HepG2 (cell line): ENCODE results near the gene LRRC45. TPM values are rescaled to one million over a fixed set of nuclear protein-coding genes. Genes with fewer than 3 reads are reported as not detected.

Experiments used
- ARHGAP35 ChIP-seq: sonication (generic); formaldehyde crosslinking; IDR thresholded peaks from 2 replicates; pipeline ENCODE4 v1.9.0; 2022; ENCODE audit warnings: mild to moderate bottlenecking, inconsistent platforms, moderate library complexity, missing genetic modification reagents, borderline replicate concordance
- BCL6 ChIP-seq: IDR thresholded peaks from 2 replicates; pipeline ENCODE4 v1.6.1; 2016; ENCODE audit warnings: missing genetic modification reagents, missing compliant biosample characterization
- ELF3 ChIP-seq: IDR thresholded peaks from 2 replicates; pipeline ENCODE4 v1.6.1; 2016; ENCODE audit warnings: missing genetic modification reagents, missing compliant biosample characterization
- HDAC1 ChIP-seq: sonication (generic); formaldehyde crosslinking; IDR thresholded peaks from 2 replicates; pipeline ENCODE4 v1.5.1; 2020; ENCODE audit warnings: mild to moderate bottlenecking, missing genetic modification reagents
- HOXA3 ChIP-seq: sonication (generic); formaldehyde crosslinking; IDR thresholded peaks from 2 replicates; pipeline ENCODE4 v1.5.0; 2020; ENCODE audit warnings: missing genetic modification reagents
- JUND ChIP-seq: sonication (generic); formaldehyde crosslinking; IDR thresholded peaks from 2 replicates; pipeline ENCODE4 v1.8.0; 2022; ENCODE audit warnings: mild to moderate bottlenecking, missing genetic modification reagents
- MAFK ChIP-seq, 2 experiments: IDR thresholded peaks in 1 of 2; conservative IDR thresholded peaks in 1 of 2; 2 replicates each; pipeline ENCODE4 v1.6.1; 2011; ENCODE audit warnings: improper control_type of control experiment in 2 of 2, low read length in 2 of 2
- PAWR ChIP-seq: sonication (generic); formaldehyde crosslinking; IDR thresholded peaks from 2 replicates; pipeline ENCODE4 v1.4.0; 2020; ENCODE audit warnings: missing genetic modification reagents, mild to moderate bottlenecking, borderline replicate concordance
- PHF8 ChIP-seq: sonication (generic); formaldehyde crosslinking; IDR thresholded peaks from 2 replicates; pipeline ENCODE4 v1.5.0; 2020; ENCODE audit warnings: missing genetic modification reagents
- RAD21 ChIP-seq: fragments of 450-650 bp; formaldehyde crosslinking; IDR thresholded peaks from 2 replicates; pipeline ENCODE4 v1.5.0; 2020; ENCODE audit warnings: mild to moderate bottlenecking
- RAD51 ChIP-seq: fragments of 450-650 bp; IDR thresholded peaks from 2 replicates; pipeline ENCODE4 v1.6.1; 2016; ENCODE audit warnings: borderline replicate concordance
- SMARCC2 ChIP-seq: fragments of 450-650 bp; IDR thresholded peaks from 2 replicates; pipeline ENCODE4 v1.6.1; 2017; ENCODE audit warnings: antibody characterized with exemption, mild to moderate bottlenecking
- SMARCE1 ChIP-seq: fragments of 450-650 bp; IDR thresholded peaks from 2 replicates; pipeline ENCODE4 v1.6.1; 2017; ENCODE audit warnings: borderline replicate concordance
- SNAPC2 ChIP-seq: sonication (generic); formaldehyde crosslinking; IDR thresholded peaks from 2 replicates; pipeline ENCODE4 v1.8.1; 2022; ENCODE audit warnings: mild to moderate bottlenecking, missing genetic modification reagents
- SRSF9 ChIP-seq: fragments of 200-400 bp; formaldehyde crosslinking; IDR thresholded peaks from 2 replicates; pipeline ENCODE4 v1.6.1; 2018; ENCODE audit warnings: borderline replicate concordance, mild to moderate bottlenecking, low read depth, low read length; ENCODE audit not compliant: insufficient read depth, poor library complexity, severe bottlenecking
- TEAD2 ChIP-seq: sonication (generic); formaldehyde crosslinking; IDR thresholded peaks from 2 replicates; pipeline ENCODE4 v1.9.0; 2021; ENCODE audit warnings: missing genetic modification reagents
- WIZ ChIP-seq: sonication (generic); formaldehyde crosslinking; IDR thresholded peaks from 2 replicates; pipeline ENCODE4 v1.5.1; 2020; ENCODE audit warnings: mild to moderate bottlenecking, missing genetic modification reagents
- ZFP36L1 ChIP-seq: sonication (generic); formaldehyde crosslinking; IDR thresholded peaks from 2 replicates; pipeline ENCODE4 v1.8.0; 2022; ENCODE audit warnings: mild to moderate bottlenecking, missing genetic modification reagents, moderate library complexity
- ZFP62 ChIP-seq: sonication (generic); formaldehyde crosslinking; IDR thresholded peaks from 2 replicates; pipeline ENCODE4 v1.4.0; 2020; ENCODE audit warnings: missing genetic modification reagents
- ZMYM3 ChIP-seq: sonication (generic); formaldehyde crosslinking; IDR thresholded peaks from 2 replicates; pipeline ENCODE4 v1.5.1; 2020; ENCODE audit warnings: mild to moderate bottlenecking, missing genetic modification reagents
- ZNF747 ChIP-seq: sonication (generic); formaldehyde crosslinking; IDR thresholded peaks from 2 replicates; pipeline ENCODE4 v1.8.1; 2023; ENCODE audit warnings: missing genetic modification reagents, mild to moderate bottlenecking, borderline replicate concordance
- ZNF780A ChIP-seq: sonication (generic); formaldehyde crosslinking; IDR thresholded peaks from 2 replicates; pipeline ENCODE4 v1.8.0; 2022; ENCODE audit warnings: mild to moderate bottlenecking, missing genetic modification reagents, moderate library complexity
- polyA plus RNA-seq, 8 experiments: library from polyadenylated mRNA; depleted of rRNA in 3 of 8; stranded (reverse) in 7 of 8; unstranded in 1 of 8; fragments of >200 nt; fragmentation: Illumina TruSeq in 4 of 8; extraction: Trizol in 4 of 8; gene quantifications; 2 replicates each; pipeline versions ENCODE4 v1.2.1 to v1.2.3, GENCODE V29; 2011 to 2016; ENCODE audit warnings: low read depth in 4 of 8, missing spikeins in 1 of 8, mixed read lengths in 1 of 8; ENCODE audit not compliant: insufficient read depth in 1 of 8
- total RNA-seq, 5 experiments: library from RNA; depleted of rRNA; stranded (reverse); fragments of >200 nt; fragmentation: Illumina TruSeq; extraction: Trizol; gene quantifications; 2 replicates each; pipeline ENCODE4 v1.2.3, GENCODE V29; 2016; ENCODE audit warnings: low read depth in 1 of 5
- TF ChIP-seq, protein P1 (sequence below): sonication (generic); formaldehyde crosslinking; IDR thresholded peaks from 2 replicates; pipeline ENCODE4 v1.8.0; 2022; ENCODE audit warnings: mild to moderate bottlenecking, missing genetic modification reagents, moderate library complexity
- TF ChIP-seq, protein P2 (sequence below): sonication (generic); formaldehyde crosslinking; IDR thresholded peaks from 2 replicates; pipeline ENCODE4 v1.5.1; 2020; ENCODE audit warnings: mild to moderate bottlenecking, missing genetic modification reagents, borderline replicate concordance
- TF ChIP-seq, protein P3 (sequence below): sonication (generic); formaldehyde crosslinking; IDR thresholded peaks from 2 replicates; pipeline ENCODE4 v1.5.0; 2020; ENCODE audit warnings: missing genetic modification reagents
- TF ChIP-seq, protein P4 (sequence below): sonication (generic); formaldehyde crosslinking; IDR thresholded peaks from 2 replicates; pipeline ENCODE4 v1.5.0; 2020; ENCODE audit warnings: mild to moderate bottlenecking, missing genetic modification reagents, borderline replicate concordance

LRRC45 gene
- total and polyA plus RNA-seq, 2 of the 13 experiments (the other 11 are each of a cell fraction or from before 2014, with no cell fraction given), result 11.6 to 48.1 TPM

DNA sequence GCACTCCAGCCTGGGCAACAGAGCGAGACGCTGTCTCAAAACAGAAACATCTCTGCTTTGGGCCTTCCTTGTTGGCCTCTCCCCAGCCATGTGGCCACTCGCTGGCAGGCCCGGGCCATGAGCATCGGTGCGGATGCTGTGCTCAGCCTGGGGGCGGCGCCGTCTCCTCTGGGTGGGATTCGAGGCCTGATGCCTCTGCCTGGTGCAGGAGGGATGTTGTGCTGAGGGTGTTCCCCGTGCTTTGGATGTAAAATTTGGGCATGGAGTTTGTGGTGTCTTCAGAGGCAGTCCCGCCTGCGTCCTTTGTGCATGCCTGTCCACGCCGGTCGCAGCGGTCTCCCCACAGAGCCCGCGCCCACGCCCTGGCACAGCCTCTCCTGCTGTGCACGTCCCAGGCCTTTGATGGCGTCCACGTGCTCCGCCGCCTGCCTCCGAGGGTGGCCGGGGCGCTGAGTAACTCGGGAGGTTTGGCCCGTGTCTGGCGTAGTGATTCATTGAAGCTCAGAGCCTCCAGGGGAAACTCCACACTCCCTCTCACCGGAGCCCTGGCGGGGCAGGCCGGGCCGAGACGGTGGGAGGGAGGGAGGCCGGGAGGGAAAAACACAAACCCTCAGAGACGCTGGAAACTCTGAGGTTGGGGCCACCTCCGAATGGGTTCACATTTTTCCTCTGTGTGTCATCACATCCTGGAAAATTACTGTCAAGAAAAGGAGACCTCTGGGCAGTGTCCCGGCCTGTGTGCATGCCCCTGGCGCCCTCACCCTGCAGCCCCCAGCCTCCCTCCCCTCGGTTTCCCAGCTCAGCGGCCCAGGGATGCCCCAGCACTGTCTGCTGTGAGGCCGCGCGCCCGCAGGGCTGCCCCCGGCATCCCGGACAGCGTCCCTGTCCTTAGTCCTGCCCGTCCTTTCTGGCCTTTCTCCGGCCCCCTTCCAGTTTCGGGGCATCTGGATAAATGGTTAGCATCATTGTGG, 19.4 kb upstream of the LRRC45 start (continued):
- TF ChIP-seq, protein P1, sequence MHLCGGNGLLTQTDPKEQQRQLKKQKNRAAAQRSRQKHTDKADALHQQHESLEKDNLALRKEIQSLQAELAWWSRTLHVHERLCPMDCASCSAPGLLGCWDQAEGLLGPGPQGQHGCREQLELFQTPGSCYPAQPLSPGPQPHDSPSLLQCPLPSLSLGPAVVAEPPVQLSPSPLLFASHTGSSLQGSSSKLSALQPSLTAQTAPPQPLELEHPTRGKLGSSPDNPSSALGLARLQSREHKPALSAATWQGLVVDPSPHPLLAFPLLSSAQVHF (CRISPR knock-in tag), result no peak
- TF ChIP-seq SMARCE1, result no peak
- TF ChIP-seq JUND (CRISPR knock-in tag), result peak; percentile 81; the same call in 1 of the 2 replicates
- no peak; the same call in 1 of the 2 replicates for TF ChIP-seq PHF8
- no peak for TF ChIP-seq PAWR
- TF ChIP-seq BCL6 (CRISPR knock-in tag), result no peak; the same call in 1 of the 2 replicates
- TF ChIP-seq, protein P2, sequence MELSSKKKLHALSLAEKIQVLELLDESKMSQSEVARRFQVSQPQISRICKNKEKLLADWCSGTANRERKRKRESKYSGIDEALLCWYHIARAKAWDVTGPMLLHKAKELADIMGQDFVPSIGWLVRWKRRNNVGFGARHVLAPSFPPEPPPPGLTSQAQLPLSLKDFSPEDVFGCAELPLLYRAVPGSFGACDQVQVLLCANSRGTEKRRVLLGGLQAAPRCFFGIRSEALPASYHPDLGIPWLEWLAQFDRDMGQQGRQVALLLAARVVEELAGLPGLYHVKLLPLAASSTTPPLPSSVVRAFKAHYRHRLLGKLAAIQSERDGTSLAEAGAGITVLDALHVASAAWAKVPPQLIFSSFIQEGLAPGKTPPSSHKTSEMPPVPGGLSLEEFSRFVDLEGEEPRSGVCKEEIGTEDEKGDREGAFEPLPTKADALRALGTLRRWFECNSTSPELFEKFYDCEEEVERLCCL (CRISPR knock-in tag), result no peak
- TF ChIP-seq ELF3 (CRISPR knock-in tag), result peak; percentile 70
- TF ChIP-seq, protein P3, sequence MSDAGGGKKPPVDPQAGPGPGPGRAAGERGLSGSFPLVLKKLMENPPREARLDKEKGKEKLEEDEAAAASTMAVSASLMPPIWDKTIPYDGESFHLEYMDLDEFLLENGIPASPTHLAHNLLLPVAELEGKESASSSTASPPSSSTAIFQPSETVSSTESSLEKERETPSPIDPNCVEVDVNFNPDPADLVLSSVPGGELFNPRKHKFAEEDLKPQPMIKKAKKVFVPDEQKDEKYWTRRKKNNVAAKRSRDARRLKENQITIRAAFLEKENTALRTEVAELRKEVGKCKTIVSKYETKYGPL, result no peak; the same call in 1 of the 2 replicates
- TF ChIP-seq SMARCC2, result no peak
- TF ChIP-seq, protein P4, sequence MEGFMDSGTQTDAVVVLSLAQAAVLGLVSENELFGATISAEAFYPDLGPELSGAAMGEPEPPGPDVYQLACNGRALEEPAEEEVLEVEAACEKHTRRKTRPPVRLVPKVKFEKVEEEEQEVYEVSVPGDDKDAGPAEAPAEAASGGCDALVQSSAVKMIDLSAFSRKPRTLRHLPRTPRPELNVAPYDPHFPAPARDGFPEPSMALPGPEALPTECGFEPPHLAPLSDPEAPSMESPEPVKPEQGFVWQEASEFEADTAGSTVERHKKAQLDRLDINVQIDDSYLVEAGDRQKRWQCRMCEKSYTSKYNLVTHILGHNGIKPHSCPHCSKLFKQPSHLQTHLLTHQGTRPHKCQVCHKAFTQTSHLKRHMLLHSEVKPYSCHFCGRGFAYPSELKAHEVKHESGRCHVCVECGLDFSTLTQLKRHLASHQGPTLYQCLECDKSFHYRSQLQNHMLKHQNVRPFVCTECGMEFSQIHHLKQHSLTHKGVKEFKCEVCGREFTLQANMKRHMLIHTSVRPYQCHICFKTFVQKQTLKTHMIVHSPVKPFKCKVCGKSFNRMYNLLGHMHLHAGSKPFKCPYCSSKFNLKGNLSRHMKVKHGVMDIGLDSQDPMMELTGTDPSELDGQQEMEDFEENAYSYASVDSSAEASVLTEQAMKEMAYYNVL (CRISPR knock-in tag), result peak; percentile 78; the same call in 1 of the 2 replicates
- TF ChIP-seq TEAD2, result no peak
- TF ChIP-seq ZNF780A (CRISPR knock-in tag), result no peak
- TF ChIP-seq ZMYM3 (CRISPR knock-in tag), result no peak
- TF ChIP-seq ZNF747 (CRISPR knock-in tag), result peak; percentile 88; the same call in 1 of the 2 replicates
- no peak for TF ChIP-seq RAD51
- TF ChIP-seq WIZ (CRISPR knock-in tag), result no peak
- TF ChIP-seq HOXA3 (CRISPR knock-in tag), result peak; percentile 90
- TF ChIP-seq HDAC1 (CRISPR knock-in tag), result peak; percentile 63
- TF ChIP-seq ZFP62 (CRISPR knock-in tag), result no peak
- no peak for TF ChIP-seq SNAPC2
- TF ChIP-seq MAFK (conservative IDR thresholded peaks at IDR 0.05 in 1 of 2, IDR thresholded peaks at IDR 0.05 in 1 of 2; ENCODE audit: low read length in 2 of 2), result no peak
- TF ChIP-seq SRSF9, result no peak
- no peak; the same call in 1 of the 2 replicates for TF ChIP-seq RAD21 (CRISPR knock-in tag)
- peak; percentile 94; the same call in 1 of the 2 replicates for TF ChIP-seq ZFP36L1
- TF ChIP-seq ARHGAP35 (CRISPR knock-in tag), result 0 out of 2 replicates have a peak, but pooled peaks have one; percentile 27
